Measurements from ENCODE around the gene DYNC2H1. TPM values are rescaled to one million over a fixed set of nuclear protein-coding genes. Genes with fewer than 3 reads are reported as not detected.

The DYNC2H1 gene
- polyA plus RNA-seq, result 1 to 10 TPM in 3 of 4 donors, under 1 TPM in 1; 0.22 to 9.1 (median 2.4) TPM
- long read RNA-seq, donor 1, partial matches to known transcripts, result 0 of 1 reads
- long read RNA-seq, donor 1, other reads (novel, unspliced or antisense), result 0 of 1 reads
- long read RNA-seq, donor 2, result 0 reads
- long read RNA-seq, donor 3, partial matches to known transcripts, result 0 of 1 reads
- long read RNA-seq, donor 3, other reads (novel, unspliced or antisense), result 0 of 1 reads
- long read RNA-seq, donor 4, result 0 reads
- long read RNA-seq, donor 5, partial matches to known transcripts, result 0 of 1 reads
- long read RNA-seq, donor 5, other reads (novel, unspliced or antisense), result 0 of 1 reads
- long read RNA-seq, donor 6, result 0 reads
- long read RNA-seq, donor 7, result 0 reads
- long read RNA-seq, donor 8, result 0 reads
- long read RNA-seq, donor 9, result 0 reads
- long read RNA-seq, donor 10, result 0 reads

DNA sequence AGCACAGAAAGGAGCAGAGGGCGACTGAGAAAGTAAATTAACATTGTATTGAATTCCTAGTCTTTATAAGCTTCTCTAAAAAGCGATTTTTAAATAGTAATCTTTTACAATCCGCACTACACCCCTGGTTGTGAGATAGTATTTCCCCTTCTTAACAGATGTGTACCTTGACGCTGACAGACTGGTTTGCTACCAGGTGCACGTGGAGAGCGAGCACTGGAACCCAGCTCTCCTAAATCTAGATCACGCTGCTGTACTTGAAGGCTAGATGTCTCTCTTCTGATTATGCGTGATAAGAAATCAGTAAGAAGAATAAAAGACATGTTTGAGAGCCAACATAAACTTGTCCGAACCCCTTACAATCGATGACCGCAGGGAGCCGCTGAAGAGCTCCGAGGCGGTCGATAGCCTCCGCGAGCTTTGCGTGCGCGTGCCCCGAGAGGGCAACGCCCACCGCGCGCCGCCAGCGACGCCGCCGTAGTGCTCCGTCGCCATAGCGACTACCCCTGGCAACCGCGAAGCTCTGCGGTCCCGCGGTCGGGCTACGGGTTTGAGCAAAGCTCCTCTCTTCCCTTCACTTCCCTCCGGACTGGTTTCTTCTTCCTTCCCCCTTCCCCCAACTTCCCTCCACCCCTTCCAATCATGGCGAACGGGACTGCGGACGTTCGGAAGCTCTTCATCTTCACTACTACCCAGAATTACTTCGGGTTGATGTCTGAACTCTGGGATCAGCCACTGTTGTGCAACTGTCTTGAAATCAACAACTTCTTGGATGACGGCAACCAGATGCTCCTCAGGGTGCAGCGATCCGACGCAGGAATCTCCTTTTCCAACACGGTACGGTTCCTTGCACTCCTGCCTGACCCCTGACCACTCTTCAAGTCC, at the start of gene DYNC2H1:
Gene DYNC2H1, plus strand, starts transcription at position 494 of the 885 bp plus-strand sequence. Its CDS starts 149 bp downstream, at position 643.
- FAIRE-seq, result no peak
- peak; percentile 85 to 96 for DNase-seq
- H3K27ac ChIP-seq (ENCODE audit: low read depth in 1 of 3, low read length in 2 of 3), result peak within 1 kb of the TSS in 2 of 3 donors; percentile 73 to 75

GRCh38 chr11:103061656-103062055, 47.6 kb upstream of the DYNC2H1 start:
- no peak overlapping the region for H3K27ac ChIP-seq (ENCODE audit: low read depth in 1 of 3, low read length in 2 of 3)
- DNase-seq, result no peak
- no peaks in the 10 kb centered on the region for H3K9me3 ChIP-seq (ENCODE audit: control insufficient read depth in 2 of 2, insufficient read depth in 1 of 2, low read depth in 1 of 2, low read length in 1 of 2)
- no peak for FAIRE-seq
- no peak overlapping the region for H3K4me3 ChIP-seq (ENCODE audit: low read depth in 1 of 3, low read length in 3 of 3)
- 84 to 93% (median 92%) methylated on average over 1 of the region's 1 CpG for WGBS, 3 donors
- H3K27me3 ChIP-seq (ENCODE audit: control insufficient read depth in 3 of 3, insufficient read depth in 3 of 3, low read length in 3 of 3), result no peaks in the 10 kb centered on the region
- no peaks in the 10 kb centered on the region for H3K4me1 ChIP-seq (ENCODE audit: control insufficient read depth in 3 of 3, insufficient read depth in 2 of 3, low read depth in 1 of 3, low read length in 2 of 3)
- peaks cover 4 to 6% (median 4%) of the 10 kb centered on the region in 3 donors for H3K36me3 ChIP-seq (ENCODE audit: control insufficient read depth in 3 of 3, insufficient read depth in 2 of 3, low read depth in 1 of 3, low read length in 3 of 3)

More for the DNA sequence above, at the start of gene DYNC2H1:
- Histone ChIP-seq H3K9me3 (ENCODE audit: control insufficient read depth in 2 of 2, insufficient read depth in 1 of 2, low read depth in 1 of 2, low read length in 1 of 2) (no peaks in the 10 kb centered on the region), H3K4me1 (ENCODE audit: control insufficient read depth in 3 of 3, insufficient read depth in 2 of 3, low read depth in 1 of 3, low read length in 2 of 3) (no peaks in the 10 kb centered on the region), H3K27me3 (ENCODE audit: control insufficient read depth in 3 of 3, insufficient read depth in 3 of 3, low read length in 3 of 3) (no peaks in the 10 kb centered on the region), H3K36me3 (ENCODE audit: control insufficient read depth in 3 of 3, insufficient read depth in 2 of 3, low read depth in 1 of 3, low read length in 3 of 3) (no peaks in the 10 kb centered on the region), H3K4me3 (ENCODE audit: low read depth in 1 of 3, low read length in 3 of 3) (peak within 1 kb of the TSS; percentile 48 to 70 (median 53))
- 1% methylated on average over 50 to 53 of the region's 53 CpGs for WGBS, 3 donors

DNA sequence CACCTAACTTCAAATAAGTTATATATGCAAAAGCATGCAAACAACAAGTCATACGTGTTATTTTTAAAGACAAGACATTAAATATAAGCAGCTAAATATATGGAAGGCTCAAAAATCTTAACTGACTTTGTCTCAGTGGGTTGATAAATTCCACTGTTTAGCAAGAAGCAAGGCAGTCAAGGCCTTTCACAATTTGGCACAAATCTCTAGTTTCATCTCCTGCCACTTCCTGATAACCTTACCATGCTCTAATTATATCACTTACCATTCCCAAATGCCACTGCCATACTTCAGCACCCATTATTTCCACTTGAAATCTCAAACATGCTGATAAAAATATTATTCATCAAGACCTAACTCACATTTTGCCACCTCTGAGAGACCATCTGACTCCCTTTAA, 42.1 kb upstream of the DYNC2H1 start:
- peaks cover 0 to 3% (median under 1%) of the 10 kb centered on the region in 3 donors for H3K36me3 ChIP-seq (ENCODE audit: control insufficient read depth in 3 of 3, insufficient read depth in 2 of 3, low read depth in 1 of 3, low read length in 3 of 3)
- no peaks in the 10 kb centered on the region for H3K27me3 ChIP-seq (ENCODE audit: control insufficient read depth in 3 of 3, insufficient read depth in 3 of 3, low read length in 3 of 3)
- DNase-seq (no peak), FAIRE-seq (no peak)
- no peak overlapping the region for H3K27ac ChIP-seq (ENCODE audit: low read depth in 1 of 3, low read length in 2 of 3)
- peaks cover 0 to 4% (median 3%) of the 10 kb centered on the region in 3 donors for H3K4me1 ChIP-seq (ENCODE audit: control insufficient read depth in 3 of 3, insufficient read depth in 2 of 3, low read depth in 1 of 3, low read length in 2 of 3)
- no peak overlapping the region for H3K4me3 ChIP-seq (ENCODE audit: low read depth in 1 of 3, low read length in 3 of 3)
- H3K9me3 ChIP-seq (ENCODE audit: control insufficient read depth in 2 of 2, insufficient read depth in 1 of 2, low read depth in 1 of 2, low read length in 1 of 2), result no peaks in the 10 kb centered on the region
- WGBS, 3 donors, result 90 to 98% (median 93%) methylated on average over 1 of the region's 1 CpG

DNA sequence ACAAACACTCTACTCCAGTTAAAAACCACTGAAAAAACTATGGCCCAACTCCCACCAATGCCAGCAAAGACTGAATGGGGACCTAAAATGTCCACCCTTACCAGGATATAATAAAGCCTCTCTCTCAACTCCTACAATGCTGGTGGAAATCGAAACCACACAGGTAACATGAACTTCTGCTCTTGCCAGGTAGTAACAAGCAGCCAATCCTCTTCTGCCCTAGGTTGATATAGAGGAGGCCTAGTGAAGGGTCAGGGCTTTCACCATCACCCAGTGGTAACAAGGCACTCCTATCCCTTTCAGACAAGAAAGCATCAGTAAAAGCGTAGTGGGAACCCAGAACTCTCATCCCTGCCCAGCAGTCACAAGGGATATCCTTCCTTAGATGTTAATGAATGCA, 39.9 kb upstream of the DYNC2H1 start:
- Histone ChIP-seq H3K27ac (ENCODE audit: low read depth in 1 of 3, low read length in 2 of 3) (no peak overlapping the region), H3K36me3 (ENCODE audit: control insufficient read depth in 3 of 3, insufficient read depth in 2 of 3, low read depth in 1 of 3, low read length in 3 of 3) (peaks cover 0 to 5% (median 0%) of the 10 kb centered on the region in 3 donors), H3K9me3 (ENCODE audit: control insufficient read depth in 2 of 2, insufficient read depth in 1 of 2, low read depth in 1 of 2, low read length in 1 of 2) (no peaks in the 10 kb centered on the region), H3K4me1 (ENCODE audit: control insufficient read depth in 3 of 3, insufficient read depth in 2 of 3, low read depth in 1 of 3, low read length in 2 of 3) (peaks cover 0 to 4% (median 3%) of the 10 kb centered on the region in 3 donors), H3K4me3 (ENCODE audit: low read depth in 1 of 3, low read length in 3 of 3) (no peak overlapping the region), H3K27me3 (ENCODE audit: control insufficient read depth in 3 of 3, insufficient read depth in 3 of 3, low read length in 3 of 3) (no peaks in the 10 kb centered on the region)
- WGBS, 3 donors, result 77 to 93% (median 78%) methylated on average over 2 of the region's 2 CpGs
- FAIRE-seq (no peak), DNase-seq (peak; percentile 20 to 51)

DNA sequence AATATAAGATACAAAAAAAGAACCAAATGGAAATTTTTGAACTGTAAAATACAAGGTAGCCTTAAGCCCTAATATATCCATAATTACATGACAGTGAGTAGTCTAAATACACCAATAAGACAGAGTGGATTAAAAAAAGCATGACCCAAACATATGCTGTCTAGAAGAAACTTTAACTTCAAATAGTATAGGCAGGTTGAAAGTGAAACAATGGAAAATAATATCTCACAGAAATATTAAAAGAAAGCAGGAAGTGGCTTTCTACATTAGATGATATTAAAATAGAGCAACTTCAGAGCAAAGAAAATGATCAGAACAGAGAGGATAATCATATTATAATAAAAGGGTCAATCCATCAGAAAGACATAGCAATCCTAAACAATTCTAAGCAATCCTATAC, 39.1 kb upstream of the DYNC2H1 start:
- Histone ChIP-seq H3K27me3 (ENCODE audit: control insufficient read depth in 3 of 3, insufficient read depth in 3 of 3, low read length in 3 of 3) (no peaks in the 10 kb centered on the region), H3K4me3 (ENCODE audit: low read depth in 1 of 3, low read length in 3 of 3) (no peak overlapping the region), H3K36me3 (ENCODE audit: control insufficient read depth in 3 of 3, insufficient read depth in 2 of 3, low read depth in 1 of 3, low read length in 3 of 3) (peaks cover 0 to 7% (median 0%) of the 10 kb centered on the region in 3 donors), H3K27ac (ENCODE audit: low read depth in 1 of 3, low read length in 2 of 3) (no peak overlapping the region), H3K9me3 (ENCODE audit: control insufficient read depth in 2 of 2, insufficient read depth in 1 of 2, low read depth in 1 of 2, low read length in 1 of 2) (no peaks in the 10 kb centered on the region), H3K4me1 (ENCODE audit: control insufficient read depth in 3 of 3, insufficient read depth in 2 of 3, low read depth in 1 of 3, low read length in 2 of 3) (peaks cover 0 to 4% (median 3%) of the 10 kb centered on the region in 3 donors)
- no peak for DNase-seq
- FAIRE-seq, result peak; percentile 10

DNA sequence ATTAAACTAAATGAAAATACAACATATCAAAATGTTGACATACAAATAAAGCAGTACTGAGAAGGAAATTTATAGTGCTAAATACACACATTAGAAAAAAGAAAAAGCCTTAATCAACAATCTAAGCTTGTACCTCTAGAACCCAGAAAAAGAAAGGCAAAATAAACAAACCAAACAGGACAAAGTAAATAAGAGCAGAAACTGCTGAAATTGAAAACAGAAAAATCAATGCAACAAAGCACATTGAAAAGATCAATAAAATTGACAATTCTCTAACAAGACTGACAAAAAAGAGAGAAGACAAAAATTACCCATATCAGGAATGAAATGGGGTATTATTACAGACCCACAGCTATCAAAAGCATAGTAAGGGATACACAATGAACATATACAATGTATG, 38.2 kb upstream of the DYNC2H1 start:
- H3K4me3 ChIP-seq (ENCODE audit: low read depth in 1 of 3, low read length in 3 of 3), result no peak overlapping the region
- H3K27ac ChIP-seq (ENCODE audit: low read depth in 1 of 3, low read length in 2 of 3), result no peak overlapping the region
- FAIRE-seq (no peak), DNase-seq (no peak)
- peaks cover 0 to 4% (median 3%) of the 10 kb centered on the region in 3 donors for H3K4me1 ChIP-seq (ENCODE audit: control insufficient read depth in 3 of 3, insufficient read depth in 2 of 3, low read depth in 1 of 3, low read length in 2 of 3)
- no peaks in the 10 kb centered on the region for H3K9me3 ChIP-seq (ENCODE audit: control insufficient read depth in 2 of 2, insufficient read depth in 1 of 2, low read depth in 1 of 2, low read length in 1 of 2)
- H3K36me3 ChIP-seq (ENCODE audit: control insufficient read depth in 3 of 3, insufficient read depth in 2 of 3, low read depth in 1 of 3, low read length in 3 of 3), result peaks cover 0 to 11% (median 0%) of the 10 kb centered on the region in 3 donors
- no peaks in the 10 kb centered on the region for H3K27me3 ChIP-seq (ENCODE audit: control insufficient read depth in 3 of 3, insufficient read depth in 3 of 3, low read length in 3 of 3)

DNA sequence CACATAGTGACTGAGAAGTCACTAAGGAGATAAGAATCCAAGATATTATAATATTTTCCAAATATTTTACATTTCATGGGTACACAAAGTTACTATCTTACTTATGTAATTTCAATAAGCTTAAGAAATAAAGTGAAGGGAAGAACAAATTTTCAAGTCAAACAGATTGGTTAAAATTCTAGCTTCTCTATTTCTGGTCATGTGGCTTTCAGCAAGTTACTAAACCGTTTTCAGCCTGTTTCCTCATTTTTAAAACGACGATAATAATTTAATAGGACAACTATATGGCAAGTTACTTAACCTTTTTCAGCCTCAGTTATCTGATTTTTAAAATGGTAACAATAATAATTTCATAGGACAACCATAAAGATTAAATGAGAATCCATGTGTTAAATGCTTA, 32.9 kb upstream of the DYNC2H1 start:
- 85 to 96% (median 95%) methylated on average over 3 of the region's 3 CpGs for WGBS, 3 donors
- Histone ChIP-seq H3K27ac (ENCODE audit: low read depth in 1 of 3, low read length in 2 of 3) (no peak overlapping the region), H3K36me3 (ENCODE audit: control insufficient read depth in 3 of 3, insufficient read depth in 2 of 3, low read depth in 1 of 3, low read length in 3 of 3) (peaks cover 0 to 28% (median 10%) of the 10 kb centered on the region in 3 donors)

GRCh38 chr11:103077554-103077953, 31.7 kb upstream of the DYNC2H1 start:
- H3K4me3 ChIP-seq (ENCODE audit: low read depth in 1 of 3, low read length in 3 of 3), result no peak overlapping the region
- no peak overlapping the region for H3K27ac ChIP-seq (ENCODE audit: low read depth in 1 of 3, low read length in 2 of 3)
- H3K4me1 ChIP-seq (ENCODE audit: control insufficient read depth in 3 of 3, insufficient read depth in 2 of 3, low read depth in 1 of 3, low read length in 2 of 3), result no peaks in the 10 kb centered on the region
- no peak for DNase-seq
- no peak for FAIRE-seq
- H3K36me3 ChIP-seq (ENCODE audit: control insufficient read depth in 3 of 3, insufficient read depth in 2 of 3, low read depth in 1 of 3, low read length in 3 of 3), result peaks cover 0 to 28% (median 10%) of the 10 kb centered on the region in 3 donors
- H3K27me3 ChIP-seq (ENCODE audit: control insufficient read depth in 3 of 3, insufficient read depth in 3 of 3, low read length in 3 of 3), result no peaks in the 10 kb centered on the region
- WGBS, 3 donors, result 92 to 94% (median 93%) methylated on average over 3 of the region's 3 CpGs
- H3K9me3 ChIP-seq (ENCODE audit: control insufficient read depth in 2 of 2, insufficient read depth in 1 of 2, low read depth in 1 of 2, low read length in 1 of 2), result no peaks in the 10 kb centered on the region

More for the DNA sequence above, 32.9 kb upstream of the DYNC2H1 start:
- Histone ChIP-seq H3K4me3 (ENCODE audit: low read depth in 1 of 3, low read length in 3 of 3) (no peak overlapping the region), H3K27me3 (ENCODE audit: control insufficient read depth in 3 of 3, insufficient read depth in 3 of 3, low read length in 3 of 3) (no peaks in the 10 kb centered on the region), H3K4me1 (ENCODE audit: control insufficient read depth in 3 of 3, insufficient read depth in 2 of 3, low read depth in 1 of 3, low read length in 2 of 3) (no peaks in the 10 kb centered on the region), H3K9me3 (ENCODE audit: control insufficient read depth in 2 of 2, insufficient read depth in 1 of 2, low read depth in 1 of 2, low read length in 1 of 2) (no peaks in the 10 kb centered on the region)
- no peak for DNase-seq
- FAIRE-seq, result no peak

All from small intestine (tissue), 16 donors.